Uterus (tissue), 2 donors: Measurements from ENCODE around the gene DDX56.

Source experiments
- CTCF ChIP-seq, 4 experiments: fragments of 200-600 bp in 2 of 4; fragments of 450-650 bp in 2 of 4; sonication (generic) in 2 of 4; IDR thresholded peaks; one replicate each; pipeline ENCODE4 v1.5.1; 2016 to 2019; ENCODE audit warnings: antibody characterized with exemption in 4 of 4, mild to moderate bottlenecking in 2 of 4, moderate library complexity in 1 of 4
- POLR2A ChIP-seq, 2 donors: fragments of 450-650 bp; IDR thresholded peaks; one replicate each; pipeline ENCODE4 v1.6.1; 2016; ENCODE audit warnings: antibody characterized with exemption in 2 of 2, mild to moderate bottlenecking in 1 of 2, moderate library complexity in 1 of 2

DNA sequence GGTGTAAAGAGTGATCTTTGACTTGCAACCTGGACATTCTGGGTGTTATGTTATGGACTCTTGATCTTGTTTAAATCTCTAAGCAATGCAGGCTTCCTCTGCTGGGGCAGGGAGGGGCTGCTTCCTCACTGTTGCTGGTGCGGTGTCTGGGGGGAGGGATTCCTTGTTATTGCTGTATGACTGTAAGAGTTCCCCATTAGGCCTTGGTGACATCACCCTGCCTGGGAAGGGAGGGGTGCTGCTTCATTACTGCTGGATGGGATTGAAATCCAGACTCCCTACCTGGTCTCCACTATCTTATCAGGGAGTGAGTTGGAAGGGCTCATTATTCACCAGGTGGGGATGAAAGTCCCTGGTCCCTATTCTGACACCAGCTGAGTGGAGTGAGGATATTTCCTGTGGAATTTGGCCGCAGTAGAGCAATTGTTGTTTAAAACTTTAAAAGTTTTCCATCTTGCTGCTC lies 41.5 kb upstream of the DDX56 start:
- no peak for TF ChIP-seq CTCF (IDR thresholded peaks at IDR 0.05)
- no peak for TF ChIP-seq POLR2A (IDR thresholded peaks at IDR 0.05)
